ENCODE measurements around the gene CXCL3.

CXCL3 gene

GRCh38 chr4:73991742-73992000, 46.8 kb downstream of the CXCL3 start:
- no peak for TF ChIP-seq CTCF (IDR thresholded peaks at IDR 0.05; ENCODE audit: insufficient read depth, low read length, missing control alignments)
- POLR2A ChIA-PET, result no interaction called here

GRCh38 chr4:73990988-73991741, 47.3 kb downstream of the CXCL3 start:
- POLR2A ChIA-PET, result no interaction called here
- CTCF ChIA-PET, result no interaction called here
- TF ChIP-seq CTCF (IDR thresholded peaks at IDR 0.05; ENCODE audit: insufficient read depth, low read length, missing control alignments), result no peak
- no peak overlapping the region for H3K4me3 ChIP-seq (ENCODE audit: low read depth, low read length)
- no peak for DNase-seq (ENCODE audit: low read depth, low spot score)

More at GRCh38 chr4:73991742-73992000, 46.8 kb downstream of the CXCL3 start:
- no peak for DNase-seq (ENCODE audit: low read depth, low spot score)
- CTCF ChIA-PET, result no interaction called here
- no peak overlapping the region for H3K4me3 ChIP-seq (ENCODE audit: low read depth, low read length)

GRCh38 chr4:73989928-73990327, 48.6 kb downstream of the CXCL3 start:
- ChIA-PET CTCF (no interaction called here), POLR2A (no interaction called here)
- no peak overlapping the region for H3K4me3 ChIP-seq (ENCODE audit: low read depth, low read length)
- no peak for TF ChIP-seq CTCF (IDR thresholded peaks at IDR 0.05; ENCODE audit: insufficient read depth, low read length, missing control alignments)
- no peak for DNase-seq (ENCODE audit: low read depth, low spot score)

GRCh38 chr4:73989031-73989430, 49.5 kb downstream of the CXCL3 start:
- DNase-seq (ENCODE audit: low read depth, low spot score), result no peak
- H3K4me3 ChIP-seq (ENCODE audit: low read depth, low read length), result no peak overlapping the region
- TF ChIP-seq CTCF (IDR thresholded peaks at IDR 0.05; ENCODE audit: insufficient read depth, low read length, missing control alignments), result no peak
- CTCF ChIA-PET, result no interaction called here
- POLR2A ChIA-PET, result no interaction called here

- ChIA-PET POLR2A (no interaction called here), CTCF (no interaction called here)
- DNase-seq (ENCODE audit: low read depth, low spot score), result no peak
- H3K4me3 ChIP-seq (ENCODE audit: low read depth, low read length), result no peak within 1 kb of the TSS
- no peak for TF ChIP-seq CTCF (IDR thresholded peaks at IDR 0.05; ENCODE audit: insufficient read depth, low read length, missing control alignments)
Observed at GRCh38 chr4:73988061-73988460, 50.4 kb downstream of the CXCL3 start, which contains the start of gene PPBP. Gene PPBP (minus strand): TSS chr4:73988190. CDS start chr4:73988103, 87 bp downstream.

All from AG04449 (cell line).